ENCODE measurements around the gene UQCR10. TPM values are rescaled to one million over a fixed set of nuclear protein-coding genes. Genes with fewer than 3 reads are reported as not detected.

UQCR10 gene
- total and polyA plus RNA-seq, 2 experiments from 2014 or later, result 78.0 to 535 TPM

DNA sequence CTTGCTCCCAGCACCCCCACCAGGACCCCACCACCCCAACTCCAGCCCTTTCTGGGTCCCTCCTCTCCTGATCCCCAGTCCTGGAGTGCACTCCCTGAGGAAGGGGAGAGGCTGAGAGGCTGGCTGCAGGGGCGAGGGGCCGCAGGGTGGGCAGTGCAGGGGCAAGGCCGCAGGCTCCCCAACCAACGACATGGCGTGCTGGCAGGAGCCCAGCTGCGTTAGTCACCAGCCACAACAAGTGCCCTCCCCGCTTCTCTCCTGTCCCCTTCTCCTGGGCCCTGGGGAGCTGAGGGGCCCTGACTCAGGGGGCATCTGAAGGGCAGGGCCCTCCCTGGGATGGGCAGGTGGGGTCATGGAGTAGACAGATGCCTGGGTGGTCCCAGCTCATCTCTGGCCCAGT, 45.0 kb upstream of the UQCR10 start (continued):
- TF ChIP-seq ZNF462 (CRISPR knock-in tag; IDR thresholded peaks at IDR 0.05) (no peak), ZNF331 (CRISPR knock-in tag; IDR thresholded peaks at IDR 0.05; ENCODE audit: low read depth) (no peak), JUNB (IDR thresholded peaks at IDR 0.05; ENCODE audit: unreplicated experiment) (no peak), POLR2AphosphoS5 (IDR thresholded peaks at IDR 0.05; ENCODE audit: low read depth) (no peak), ZNF114 (CRISPR knock-in tag; IDR thresholded peaks at IDR 0.05) (no peak), CTCF (conservative IDR thresholded peaks at IDR 0.05; ENCODE audit: low read depth in 2 of 2) (no peak), EZH2phosphoT487 (IDR thresholded peaks at IDR 0.05; ENCODE audit: unreplicated experiment) (no peak)

DNA sequence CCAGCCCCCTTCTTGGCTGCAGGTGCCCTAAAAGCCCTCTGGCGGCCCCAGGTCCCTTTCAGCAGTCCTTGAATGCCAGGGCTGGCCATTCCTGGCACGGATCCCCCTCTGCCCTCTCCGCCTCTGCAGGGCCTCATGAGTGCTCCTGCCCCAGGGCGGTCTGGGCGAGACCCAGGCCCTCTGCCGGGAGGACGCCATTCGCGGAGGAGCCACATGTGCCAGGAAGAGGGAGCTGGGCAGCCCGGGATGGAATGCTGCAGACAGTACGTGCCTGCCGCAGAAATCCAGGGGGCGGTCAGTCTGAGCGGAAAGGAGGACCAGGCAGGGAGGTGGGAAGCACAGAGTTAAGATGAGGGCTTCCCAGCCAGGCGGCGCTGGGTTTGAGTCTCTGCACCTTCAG, 44.6 kb upstream of the UQCR10 start:
- H3K27me3 Mint-ChIP-seq (ENCODE audit: insufficient read depth, low read depth, poor library complexity), result peaks cover 38% of the 10 kb centered on the region
- no peak overlapping the region for H3K4me2 ChIP-seq
- no peak overlapping the region for H3K27ac Mint-ChIP-seq
- peaks cover 3% of the 10 kb centered on the region; the same call in 1 of the 2 replicates for H3F3A ChIP-seq (replicated peaks; ENCODE audit: low read depth)
- no peak overlapping the region for H3K4me3 ChIP-seq
- no peaks in the 10 kb centered on the region for H3K36me3 Mint-ChIP-seq (ENCODE audit: low read depth)
- no peaks in the 10 kb centered on the region for H3K9me3 Mint-ChIP-seq
- no peak overlapping the region for H3K27ac ChIP-seq (ENCODE audit: low read depth)
- H3K36me3 ChIP-seq (ENCODE audit: insufficient read depth), result no peaks in the 10 kb centered on the region
- no peaks in the 10 kb centered on the region; the same call in 1 of the 2 replicates for H3K4me1 ChIP-seq (ENCODE audit: insufficient read depth)
- peaks cover 46% of the 10 kb centered on the region for H3K27me3 ChIP-seq (ENCODE audit: insufficient read depth)
- no peak overlapping the region for H2AFZ ChIP-seq
- no peak for ATAC-seq
- H3K79me2 ChIP-seq (replicated peaks; ENCODE audit: insufficient read depth), result no peaks in the 10 kb centered on the region
- DNase-seq (ENCODE audit: low spot score), result peak; percentile 30
- no peaks in the 10 kb centered on the region for H3K9me2 ChIP-seq (ENCODE audit: insufficient read depth)
- no peak overlapping the region for H3K4me3 Mint-ChIP-seq
- H4K20me1 ChIP-seq (replicated peaks; ENCODE audit: insufficient read depth), result no peaks in the 10 kb centered on the region
- H3K4me1 Mint-ChIP-seq, result peaks cover 13% of the 10 kb centered on the region; the same call in 2 of the 3 replicates
- TF ChIP-seq ZNF114 (CRISPR knock-in tag; IDR thresholded peaks at IDR 0.05) (no peak), NANOG (IDR thresholded peaks at IDR 0.05; ENCODE audit: borderline replicate concordance) (no peak), EZH2 (IDR thresholded peaks at IDR 0.05; ENCODE audit: low read depth, unreplicated experiment) (no peak), ETS1 (IDR thresholded peaks at IDR 0.05) (no peak), CTCF (conservative IDR thresholded peaks at IDR 0.05; ENCODE audit: low read depth in 2 of 2) (no peak)
